Measurements from ENCODE around the gene KLHDC10. TPM values are rescaled to one million over a fixed set of nuclear protein-coding genes. Genes with fewer than 3 reads are reported as not detected.

Gene KLHDC10
- polyA plus RNA-seq, 2 of the 4 experiments (the other 2 are of a cell fraction) = 25.7 to 35.0 TPM

- ChIA-PET POLR2A (no interaction called here), CTCF (interaction anchor here (1.0 to 1.7 kb wide), 2 partner anchors 11 to 43 kb away, joined by 3 to 4 read pairs; no protein-coding TSS in a partner anchor)
- 87% methylated on average over 2 of the region's 2 CpGs for WGBS (ENCODE audit: missing lambda C conversion rate)
Measured at GRCh38 chr7:130114776-130115175, 44.4 kb downstream of the KLHDC10 start.

GRCh38 chr7:130118294-130118693 lies 48.0 kb downstream of the KLHDC10 start:
- POLR2A ChIA-PET = interaction anchor here (0.7 to 0.8 kb wide), 2 partner anchors 9 to 274 kb away, joined by 4 to 11 read pairs; no protein-coding TSS in a partner anchor
- Histone ChIP-seq H3K4me2 (no peak overlapping the region), H3K4me3 (no peak overlapping the region), H3K9me3 (no peaks in the 10 kb centered on the region), H3K27ac (no peak overlapping the region), H3K4me1 (peaks cover 6% of the 10 kb centered on the region; the same call in 1 of the 3 replicates)
- no peak for DNase-seq (ENCODE audit: low read depth in 1 of 2, low spot score in 1 of 2)
- WGBS (ENCODE audit: missing lambda C conversion rate) = 72% methylated on average over 5 of the region's 5 CpGs
- TF ChIP-seq BCL3 (IDR thresholded peaks at IDR 0.05) (no peak), CTCF (IDR thresholded peaks at IDR 0.05) (no peak), CBX2 (IDR thresholded peaks at IDR 0.05; ENCODE audit: borderline replicate concordance, low read depth) (no peak), HOXA7 (CRISPR knock-in tag; IDR thresholded peaks at IDR 0.05) (no peak), RARB (CRISPR knock-in tag; IDR thresholded peaks at IDR 0.05) (no peak), MAX (IDR thresholded peaks at IDR 0.05) (no peak), NR3C1 (IDR thresholded peaks at IDR 0.05) (no peak), JUNB (IDR thresholded peaks at IDR 0.05) (no peak), TFCP2L1 (CRISPR knock-in tag; IDR thresholded peaks at IDR 0.05) (no peak), ZC3H11A (IDR thresholded peaks at IDR 0.05) (no peak), ZFP36 (IDR thresholded peaks at IDR 0.05; ENCODE audit: borderline replicate concordance, partially characterized antibody) (no peak)
- TF ChIP-seq, protein P1, sequence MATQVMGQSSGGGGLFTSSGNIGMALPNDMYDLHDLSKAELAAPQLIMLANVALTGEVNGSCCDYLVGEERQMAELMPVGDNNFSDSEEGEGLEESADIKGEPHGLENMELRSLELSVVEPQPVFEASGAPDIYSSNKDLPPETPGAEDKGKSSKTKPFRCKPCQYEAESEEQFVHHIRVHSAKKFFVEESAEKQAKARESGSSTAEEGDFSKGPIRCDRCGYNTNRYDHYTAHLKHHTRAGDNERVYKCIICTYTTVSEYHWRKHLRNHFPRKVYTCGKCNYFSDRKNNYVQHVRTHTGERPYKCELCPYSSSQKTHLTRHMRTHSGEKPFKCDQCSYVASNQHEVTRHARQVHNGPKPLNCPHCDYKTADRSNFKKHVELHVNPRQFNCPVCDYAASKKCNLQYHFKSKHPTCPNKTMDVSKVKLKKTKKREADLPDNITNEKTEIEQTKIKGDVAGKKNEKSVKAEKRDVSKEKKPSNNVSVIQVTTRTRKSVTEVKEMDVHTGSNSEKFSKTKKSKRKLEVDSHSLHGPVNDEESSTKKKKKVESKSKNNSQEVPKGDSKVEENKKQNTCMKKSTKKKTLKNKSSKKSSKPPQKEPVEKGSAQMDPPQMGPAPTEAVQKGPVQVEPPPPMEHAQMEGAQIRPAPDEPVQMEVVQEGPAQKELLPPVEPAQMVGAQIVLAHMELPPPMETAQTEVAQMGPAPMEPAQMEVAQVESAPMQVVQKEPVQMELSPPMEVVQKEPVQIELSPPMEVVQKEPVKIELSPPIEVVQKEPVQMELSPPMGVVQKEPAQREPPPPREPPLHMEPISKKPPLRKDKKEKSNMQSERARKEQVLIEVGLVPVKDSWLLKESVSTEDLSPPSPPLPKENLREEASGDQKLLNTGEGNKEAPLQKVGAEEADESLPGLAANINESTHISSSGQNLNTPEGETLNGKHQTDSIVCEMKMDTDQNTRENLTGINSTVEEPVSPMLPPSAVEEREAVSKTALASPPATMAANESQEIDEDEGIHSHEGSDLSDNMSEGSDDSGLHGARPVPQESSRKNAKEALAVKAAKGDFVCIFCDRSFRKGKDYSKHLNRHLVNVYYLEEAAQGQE (IDR thresholded peaks at IDR 0.05) = no peak
- no peak for ATAC-seq
- no peak for FAIRE-seq
- CTCF ChIA-PET = interaction anchor here (0.9 kb wide), 1 partner anchor 181 kb away, joined by 3 read pairs; no protein-coding TSS in a partner anchor

More at GRCh38 chr7:130114776-130115175, 44.4 kb downstream of the KLHDC10 start:
- no peak overlapping the region for H3K4me2 ChIP-seq
- no peak for DNase-seq (ENCODE audit: low read depth in 1 of 2, low spot score in 1 of 2)
- no peak for ATAC-seq
- no peaks in the 10 kb centered on the region for H3K9me3 ChIP-seq
- no peak overlapping the region for H3K4me3 ChIP-seq
- no peak overlapping the region for H3K27ac ChIP-seq
- TF ChIP-seq ZSCAN20 (CRISPR knock-in tag; IDR thresholded peaks at IDR 0.05) = no peak
- no peak for TF ChIP-seq RAD21 (conservative IDR thresholded peaks at IDR 0.05 in 1 of 2, IDR thresholded peaks at IDR 0.05 in 1 of 2)
- TF ChIP-seq HOXA7 (CRISPR knock-in tag; IDR thresholded peaks at IDR 0.05) = no peak
- H3K4me1 ChIP-seq = peaks cover 6% of the 10 kb centered on the region; the same call in 1 of the 3 replicates
- no peak for FAIRE-seq

DNA sequence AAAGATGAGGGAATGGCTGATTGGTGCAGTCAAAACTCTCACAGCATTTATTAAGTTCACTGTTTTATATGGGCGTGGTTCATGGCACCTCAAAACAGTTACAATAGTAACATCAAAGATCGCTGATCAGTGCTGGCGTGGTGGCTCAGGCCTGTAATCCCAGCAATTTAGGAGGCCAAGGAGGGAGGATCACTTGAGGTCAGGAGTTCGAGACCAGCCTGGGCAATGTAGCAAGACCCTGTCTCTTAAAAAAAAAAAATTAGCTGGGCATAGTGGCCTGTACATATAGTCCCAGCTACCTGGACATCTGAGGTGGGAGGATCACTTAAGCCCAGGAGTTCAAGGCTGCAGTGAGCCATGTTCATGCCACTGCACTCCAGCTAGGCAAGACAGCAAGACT lies 48.5 kb downstream of the KLHDC10 start:
- FAIRE-seq = no peak
- 91% methylated on average over 4 of the region's 4 CpGs for WGBS (ENCODE audit: missing lambda C conversion rate)
- H3K4me3 ChIP-seq = no peak overlapping the region
- no peak for DNase-seq (ENCODE audit: low read depth in 1 of 2, low spot score in 1 of 2)
- ChIA-PET POLR2A (no interaction called here), CTCF (interaction anchor here (0.8 to 0.9 kb wide), 2 partner anchors 44 to 180 kb away, joined by 3 read pairs; no protein-coding TSS in a partner anchor)
- peaks cover 2% of the 10 kb centered on the region; the same call in 1 of the 3 replicates for H3K4me1 ChIP-seq
- no peaks in the 10 kb centered on the region for H3K9me3 ChIP-seq
- no peak overlapping the region for H3K27ac ChIP-seq
- no peak overlapping the region for H3K4me2 ChIP-seq
- ATAC-seq = no peak
- TF ChIP-seq NPAS2 (CRISPR knock-in tag; IDR thresholded peaks at IDR 0.05; ENCODE audit: borderline replicate concordance) (no peak), BHLHE40 (IDR thresholded peaks at IDR 0.05; ENCODE audit: low read depth, low read length) (no peak), CBX2 (IDR thresholded peaks at IDR 0.05; ENCODE audit: borderline replicate concordance, low read depth) (no peak), RFX5 (IDR thresholded peaks at IDR 0.05) (no peak), KDM5A (IDR thresholded peaks at IDR 0.05) (no peak), HOXB5 (CRISPR knock-in tag; IDR thresholded peaks at IDR 0.05) (no peak), MYC (IDR thresholded peaks at IDR 0.05; ENCODE audit: borderline replicate concordance, low read length) (no peak), CTCF (IDR thresholded peaks at IDR 0.05) (no peak), ZC3H11A (IDR thresholded peaks at IDR 0.05) (no peak), CEBPB (IDR thresholded peaks at IDR 0.05) (no peak), HMGXB4 (CRISPR knock-in tag; IDR thresholded peaks at IDR 0.05; ENCODE audit: borderline replicate concordance) (no peak)

Measured in A549 (cell line).